HCEC 1CT (cell line): ENCODE data around the gene FAM163B.

Experiments used
- DNase-seq: peaks from one replicate; pipeline ENCODE4 v3.0.0-alpha.2; 2017

FAM163B gene

DNA sequence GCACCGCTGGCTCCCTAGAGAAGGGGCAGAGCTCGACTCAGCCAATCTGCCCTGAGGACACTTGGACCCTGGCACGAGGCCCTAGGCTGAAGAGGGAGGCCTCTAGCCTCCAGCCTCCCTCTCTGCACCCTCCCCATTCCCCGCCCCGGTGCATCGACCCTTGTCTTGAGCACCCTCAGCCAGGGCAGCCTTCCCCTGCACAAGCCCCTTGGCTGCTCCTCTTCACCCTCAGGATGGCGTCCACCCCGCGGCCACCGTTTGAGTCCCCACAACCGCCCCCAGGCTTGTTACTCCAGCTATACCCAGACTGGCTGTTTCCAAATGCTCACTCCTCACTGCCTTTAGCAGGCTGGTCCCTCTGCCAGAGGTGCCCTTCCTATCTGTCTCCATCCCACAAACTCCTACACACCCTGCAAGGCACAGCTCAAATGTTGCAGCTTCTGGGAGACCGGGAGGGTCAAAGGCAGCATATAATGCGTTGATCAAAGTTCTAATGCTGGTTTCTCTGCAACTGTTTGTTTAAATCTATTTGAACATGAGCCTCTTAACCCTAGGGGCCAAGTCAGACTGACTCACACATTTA, 6.5 kb upstream of the FAM163B start:
- DNase-seq = no peak

DNA sequence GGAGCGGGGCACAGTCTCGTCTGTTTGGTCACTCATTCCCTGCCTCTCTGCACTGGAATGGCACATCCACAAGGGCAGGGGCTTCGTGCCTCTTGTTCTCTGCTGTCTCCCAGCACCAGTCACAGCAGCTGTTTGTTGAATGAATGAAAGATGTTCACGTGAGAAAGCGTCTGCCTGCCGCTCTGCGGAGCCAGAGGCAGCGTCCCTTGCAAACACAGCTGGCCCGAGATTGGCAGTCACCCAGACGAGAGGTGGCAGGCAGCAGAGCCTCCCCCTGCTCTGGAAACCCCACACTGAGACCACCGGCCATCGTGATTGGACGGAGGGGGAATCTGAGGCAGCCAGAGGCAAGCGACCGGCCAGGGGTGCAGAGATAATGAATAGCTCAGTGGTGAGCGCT, 6.0 kb upstream of the FAM163B start:
- DNase-seq = no peak

DNA sequence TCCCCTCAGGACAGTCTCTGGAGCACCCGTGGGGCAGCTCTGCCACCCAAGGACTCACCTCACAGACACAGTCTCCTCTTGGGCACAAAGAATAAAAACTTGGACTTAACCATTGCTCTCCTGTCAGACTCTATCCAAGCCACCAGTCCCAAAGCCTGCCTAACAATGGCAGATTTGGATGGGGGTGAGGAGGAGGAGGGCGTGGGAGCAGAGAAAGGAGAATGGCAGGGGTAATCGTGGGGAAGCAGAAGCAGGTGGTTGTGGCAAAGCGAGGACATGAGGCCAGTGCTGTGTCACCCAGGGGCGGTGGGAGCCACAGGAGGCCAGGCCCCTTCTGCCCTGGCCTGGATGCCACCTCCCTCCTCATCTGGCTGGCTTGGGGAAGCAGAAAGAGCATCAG, 5.5 kb upstream of the FAM163B start:
- DNase-seq = no peak

DNA sequence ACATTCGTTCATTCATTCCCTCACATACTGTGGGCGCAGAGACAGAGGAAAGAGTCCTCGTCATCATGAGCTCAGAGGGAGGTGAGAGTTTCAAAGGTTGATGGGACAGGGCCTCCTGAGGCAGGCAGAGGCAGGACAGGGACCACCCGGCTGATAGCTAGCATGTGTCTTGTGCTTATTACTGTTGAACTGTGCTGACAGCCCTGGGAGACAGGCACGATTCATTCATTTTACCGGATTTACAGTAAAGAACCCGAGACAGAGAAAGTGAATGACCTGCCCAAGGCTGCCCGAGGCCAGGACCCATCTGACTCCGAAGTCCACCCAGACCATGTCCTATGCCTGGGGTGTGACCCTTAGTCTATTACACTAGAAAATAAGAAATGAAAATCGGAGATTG, 4.9 kb upstream of the FAM163B start:
- DNase-seq = no peak

DNA sequence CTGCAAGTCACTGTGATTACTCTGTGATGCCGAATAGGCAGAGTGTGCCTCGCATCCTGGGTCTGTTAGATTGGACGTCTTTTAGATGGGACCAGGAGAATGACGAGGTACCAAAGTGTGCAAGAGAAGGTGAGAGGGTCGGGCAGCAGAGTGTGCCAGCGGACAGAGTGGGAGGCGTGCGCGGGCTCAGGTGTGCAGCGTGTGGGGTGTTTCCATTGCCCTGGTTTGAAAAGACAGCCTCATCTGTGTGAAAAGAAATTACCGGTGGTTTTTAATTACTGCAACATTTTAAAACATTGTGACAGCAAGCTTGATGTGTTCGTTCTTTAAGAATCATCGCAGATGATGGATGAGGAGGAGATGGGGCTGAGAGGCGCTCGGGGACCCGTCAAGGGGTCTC, 4.2 kb upstream of the FAM163B start:
- no peak for DNase-seq

DNA sequence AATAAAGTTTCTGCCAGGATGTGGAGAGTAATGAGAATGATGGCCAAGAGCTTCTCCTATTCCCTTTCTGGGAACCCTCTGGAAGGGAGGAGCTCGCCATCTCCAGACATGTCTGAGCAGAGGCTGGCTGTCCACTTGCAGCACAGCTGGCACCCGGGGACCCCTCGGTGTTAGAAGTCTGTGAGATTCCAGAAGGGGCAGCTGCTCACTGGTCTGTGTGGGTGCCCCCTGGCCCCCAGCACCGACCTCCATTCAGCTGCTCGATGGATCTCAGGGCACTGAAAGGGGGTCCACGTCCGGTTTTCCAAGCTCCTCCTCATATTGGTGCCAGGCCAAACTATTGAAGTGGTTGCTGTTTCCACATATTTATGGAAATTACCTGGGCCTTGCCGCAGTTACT, 3.6 kb upstream of the FAM163B start:
- no peak for DNase-seq

DNA sequence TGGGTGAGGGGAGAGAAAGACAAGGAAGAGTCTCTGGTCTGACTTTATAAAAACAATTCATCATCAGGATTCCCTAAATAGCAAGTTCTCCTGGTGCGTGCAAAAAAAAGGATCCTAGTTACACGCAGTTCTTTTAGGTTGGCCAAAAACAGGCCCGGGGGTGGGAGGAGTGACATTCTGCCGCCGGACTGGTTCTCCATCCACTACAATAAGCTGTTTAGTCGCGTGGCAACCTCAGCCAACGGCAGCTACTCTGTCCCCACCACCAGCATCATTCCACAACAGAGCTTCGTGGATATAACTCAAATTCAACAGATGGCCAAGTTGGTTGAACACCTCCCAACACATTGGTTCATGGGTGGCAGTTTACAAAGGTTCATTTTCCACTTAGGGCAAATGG, 2.9 kb upstream of the FAM163B start:
- no peak for DNase-seq

DNA sequence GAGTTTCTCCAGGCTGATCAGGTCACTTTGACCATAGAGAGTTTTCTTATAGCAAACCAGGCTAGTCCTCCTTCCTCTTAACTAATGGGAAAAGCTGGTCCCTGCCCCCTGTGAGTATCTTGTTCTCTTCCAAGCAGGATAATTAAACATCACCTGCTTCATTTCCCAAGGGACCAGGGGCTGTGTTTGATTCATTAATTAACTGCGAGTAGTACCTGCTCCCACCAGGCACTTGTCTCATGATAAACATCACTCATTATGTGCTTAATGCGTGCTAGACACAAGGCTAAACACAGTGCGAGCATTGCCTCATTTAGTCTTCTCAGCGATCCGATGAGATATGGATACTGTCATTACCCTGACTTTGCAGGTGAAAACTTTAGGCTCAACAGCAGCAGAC, 1.7 kb upstream of the FAM163B start:
- no peak for DNase-seq

DNA sequence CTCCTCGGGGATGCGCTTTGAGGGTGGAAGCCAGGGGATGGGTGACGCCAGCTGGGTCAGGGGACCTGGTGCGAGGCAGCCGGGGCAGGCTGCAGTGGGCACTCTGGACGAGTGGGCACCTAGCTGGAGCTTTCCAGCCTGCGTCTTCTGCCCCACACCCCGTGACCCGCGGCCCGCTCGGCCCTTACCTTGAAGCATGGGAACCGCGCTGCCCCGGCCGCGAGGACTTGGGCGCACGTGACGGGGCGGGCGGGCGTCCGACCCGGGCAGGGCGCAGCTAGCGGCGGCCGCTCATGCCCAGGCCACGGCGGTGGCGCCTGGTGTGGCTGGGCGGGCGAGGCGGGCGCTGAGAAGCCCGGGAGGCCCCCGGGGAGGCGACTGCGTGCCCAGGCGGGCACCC, 300 bp downstream of the FAM163B start:
- no peak for DNase-seq

DNA sequence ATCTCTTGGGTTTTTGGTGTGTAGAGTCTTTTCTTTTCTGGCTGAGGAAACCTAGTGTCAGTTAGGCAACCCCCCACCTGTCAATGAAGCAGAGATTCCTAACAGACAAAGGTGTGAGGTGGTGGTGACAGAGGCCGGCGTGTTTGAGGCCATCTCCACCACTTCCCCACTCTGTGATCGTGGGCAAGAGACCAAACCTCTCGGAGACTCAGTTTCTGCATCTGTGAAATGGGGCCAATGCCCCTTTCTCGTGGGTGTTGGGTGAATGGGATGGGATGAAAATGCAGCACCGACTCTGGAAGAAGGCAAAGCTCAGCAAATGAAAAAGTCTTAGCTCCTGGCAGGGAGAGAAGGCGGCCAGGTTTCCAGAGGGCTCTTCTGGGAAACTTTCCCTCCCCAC, 807 bp downstream of the FAM163B start:
- DNase-seq = no peak

DNA sequence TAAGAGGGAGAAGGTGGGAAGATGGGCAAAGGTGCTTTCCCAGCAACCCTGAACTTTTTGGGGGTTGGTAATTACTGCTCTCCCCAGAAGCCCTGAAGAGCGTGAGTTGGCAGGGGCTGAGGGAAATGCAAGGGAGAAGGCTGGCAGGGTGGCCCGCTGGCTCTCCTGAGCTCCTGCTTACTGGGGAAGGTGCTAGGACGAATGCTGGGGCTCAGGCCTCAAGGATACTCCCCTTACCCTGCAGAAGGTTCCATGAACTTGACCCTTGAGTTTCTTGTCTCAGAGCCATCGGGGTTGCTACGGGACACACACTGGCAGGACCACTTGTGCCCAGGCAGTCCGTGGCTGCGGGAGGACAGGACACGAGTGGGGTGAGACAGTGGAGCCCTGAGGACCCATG, 1.2 kb downstream of the FAM163B start:
- DNase-seq = no peak

DNA sequence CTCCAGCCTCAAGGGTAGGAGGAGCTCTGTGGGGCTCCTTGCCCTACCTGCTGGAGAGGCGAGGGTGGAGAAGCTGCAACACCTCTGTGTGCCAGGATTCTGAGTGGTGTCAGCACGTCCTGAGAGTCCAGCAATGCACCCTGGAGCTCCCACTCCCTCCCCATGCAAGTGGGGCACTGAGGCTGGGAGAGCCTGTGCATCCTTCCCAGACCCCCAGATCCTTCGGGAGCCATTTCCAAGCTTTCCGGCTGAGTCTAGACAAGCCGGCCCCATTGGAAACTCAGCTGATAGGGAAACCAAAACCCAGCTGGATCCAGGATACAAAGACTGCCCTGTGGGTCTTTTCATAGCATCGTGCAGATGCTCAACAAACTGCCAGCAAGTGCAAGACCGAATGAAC, 1.8 kb downstream of the FAM163B start:
- DNase-seq = no peak

DNA sequence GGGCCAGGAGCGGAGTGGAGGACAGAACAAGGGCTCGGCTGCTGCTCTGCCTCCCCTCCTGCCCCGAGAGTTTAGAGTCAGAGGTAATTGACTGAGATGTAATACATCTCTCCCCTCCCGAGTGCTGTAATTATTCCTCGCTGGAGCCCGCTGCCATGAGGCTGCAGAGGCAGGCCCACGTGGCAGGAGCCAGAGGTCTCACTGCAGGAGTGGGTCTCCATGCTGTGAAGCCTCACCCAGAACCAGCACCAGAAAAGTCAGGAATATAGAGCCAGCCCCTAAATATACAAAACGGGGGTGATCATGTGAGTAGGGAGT, 2.5 kb downstream of the FAM163B start:
- no peak for DNase-seq

DNA sequence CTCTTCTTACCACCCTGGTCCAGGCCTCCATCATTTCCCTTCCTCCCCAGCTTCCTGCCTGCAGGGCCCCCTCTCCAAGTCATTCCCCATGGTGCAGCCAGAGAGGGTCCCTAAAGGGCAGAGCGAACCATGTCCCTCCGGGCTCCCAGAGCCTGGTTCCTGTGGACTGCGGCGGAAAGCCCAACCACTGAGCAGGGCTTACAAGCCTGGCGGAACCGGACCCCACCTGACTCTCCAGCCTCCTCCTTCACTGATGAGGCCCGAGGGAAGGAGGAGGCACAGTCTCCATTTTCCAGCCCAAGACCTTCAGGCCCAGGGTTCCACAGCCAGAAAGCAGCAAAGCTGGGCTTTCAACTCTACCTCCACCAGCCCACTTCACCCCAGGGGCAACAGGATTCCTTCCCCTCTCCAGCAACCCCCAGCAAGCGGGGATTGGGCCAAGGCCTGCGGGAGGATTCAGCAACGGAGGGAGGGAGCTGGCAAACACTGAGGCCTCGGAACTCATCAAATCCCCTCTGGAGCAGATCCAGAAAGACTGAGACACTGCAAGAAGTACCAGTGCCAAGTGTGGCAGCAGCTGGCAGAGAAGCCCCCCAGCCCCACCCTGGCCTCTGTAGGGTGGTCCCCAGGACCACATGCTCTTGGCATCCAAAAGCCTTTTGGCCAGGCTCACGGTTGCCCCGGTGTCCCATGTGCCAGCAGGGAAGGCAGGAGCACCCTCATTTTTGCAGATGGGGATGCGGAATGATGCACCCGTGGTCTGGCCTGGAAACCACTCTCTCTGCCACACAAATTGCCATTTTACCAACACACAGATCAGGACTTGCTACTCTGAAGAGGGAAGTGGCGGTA, 3.1 kb downstream of the FAM163B start:
- no peak for DNase-seq

DNA sequence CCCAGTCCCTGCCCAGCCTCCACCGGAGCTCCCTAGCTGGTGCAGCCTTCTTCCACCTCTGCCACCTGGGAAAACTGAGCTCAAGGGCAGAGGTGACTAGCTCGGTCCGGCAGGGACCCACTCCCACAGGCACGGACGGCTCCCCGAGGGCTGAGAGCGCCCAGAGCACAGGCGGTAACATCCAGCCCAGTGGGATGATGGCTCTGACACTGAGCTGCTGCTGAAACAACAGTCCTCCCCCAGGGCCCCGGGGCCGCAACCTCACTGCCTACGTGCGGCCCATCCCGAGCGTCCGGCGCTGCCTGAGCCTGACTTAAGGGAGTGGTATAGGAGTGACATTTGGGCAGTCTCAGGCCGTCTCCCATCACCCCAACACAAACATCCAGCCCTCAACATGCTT, 3.7 kb downstream of the FAM163B start:
- DNase-seq = no peak

DNA sequence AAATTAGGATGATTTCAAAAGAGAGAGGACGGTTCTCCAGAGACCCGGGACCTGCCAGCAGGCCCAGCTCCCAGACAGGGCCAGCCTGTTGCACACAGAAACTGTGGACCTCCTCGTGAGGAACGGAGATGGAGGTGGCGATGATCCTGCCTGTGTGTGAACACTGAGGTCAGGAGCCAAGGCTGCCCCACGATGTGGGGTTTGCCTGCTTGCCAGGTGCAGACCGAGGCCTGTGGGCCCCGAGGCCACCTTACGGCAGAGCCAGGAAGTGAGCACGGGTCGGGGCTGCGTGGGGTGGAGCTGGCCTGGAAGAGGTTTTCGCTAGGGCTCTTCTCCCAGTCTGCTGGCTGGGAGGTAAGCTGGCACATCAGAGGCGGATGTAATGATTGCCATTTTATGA, 4.3 kb downstream of the FAM163B start:
- DNase-seq = no peak

DNA sequence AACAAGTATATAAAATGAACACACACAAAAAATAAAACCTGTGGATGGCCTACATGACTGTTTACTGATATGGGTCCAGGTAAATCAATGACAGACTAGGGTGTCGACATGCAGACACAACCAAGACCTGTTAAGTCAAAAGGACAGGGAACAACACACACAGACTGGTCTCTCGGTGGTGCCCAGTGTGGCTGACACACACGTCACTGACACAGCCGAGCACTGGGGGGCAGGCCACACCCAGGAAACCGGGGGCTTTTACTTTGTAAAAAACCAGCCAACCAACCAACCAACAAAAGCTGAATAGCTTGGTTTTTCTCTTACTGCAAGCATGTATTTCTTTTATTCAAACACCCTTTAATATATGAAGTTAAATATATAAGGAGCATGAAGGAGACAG, 5.0 kb downstream of the FAM163B start:
- DNase-seq = no peak

DNA sequence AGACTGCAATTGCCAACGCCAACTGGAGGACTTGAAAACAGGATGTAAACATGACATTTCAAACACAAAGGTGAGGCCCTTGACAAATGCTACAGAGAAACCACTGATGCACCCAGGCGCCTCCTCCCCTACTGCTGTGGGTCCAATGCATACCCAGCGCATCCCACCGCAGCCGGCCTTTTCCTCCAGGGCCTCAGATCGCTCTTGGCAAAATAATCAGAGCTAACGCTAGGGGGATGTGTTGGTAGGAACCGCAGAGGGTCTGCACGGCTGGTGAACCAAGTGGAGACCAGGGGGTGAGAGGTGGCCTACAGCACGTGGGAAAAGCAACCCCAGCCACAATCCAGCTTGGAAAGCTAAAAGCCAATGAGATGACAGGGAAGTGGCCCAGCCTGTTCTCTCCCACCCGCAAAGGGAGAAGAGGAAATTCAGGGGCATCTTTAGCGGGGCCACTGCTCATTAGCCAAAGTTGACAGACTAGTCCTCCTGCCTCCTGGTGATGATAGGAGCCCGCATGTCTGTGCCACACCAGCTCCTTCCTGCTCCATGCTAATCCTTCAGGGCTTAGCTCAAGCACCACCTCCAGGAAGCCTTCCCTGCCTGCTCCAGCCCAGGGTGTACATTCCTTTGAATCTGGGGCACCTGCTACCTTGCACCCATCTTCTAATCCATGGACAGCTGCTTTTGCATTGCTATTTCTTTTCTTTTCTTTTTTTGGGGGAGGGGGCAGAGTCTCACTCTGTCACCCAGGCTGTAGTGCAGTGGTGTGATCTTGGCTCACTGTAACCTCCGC, 5.9 kb downstream of the FAM163B start:
- no peak for DNase-seq

DNA sequence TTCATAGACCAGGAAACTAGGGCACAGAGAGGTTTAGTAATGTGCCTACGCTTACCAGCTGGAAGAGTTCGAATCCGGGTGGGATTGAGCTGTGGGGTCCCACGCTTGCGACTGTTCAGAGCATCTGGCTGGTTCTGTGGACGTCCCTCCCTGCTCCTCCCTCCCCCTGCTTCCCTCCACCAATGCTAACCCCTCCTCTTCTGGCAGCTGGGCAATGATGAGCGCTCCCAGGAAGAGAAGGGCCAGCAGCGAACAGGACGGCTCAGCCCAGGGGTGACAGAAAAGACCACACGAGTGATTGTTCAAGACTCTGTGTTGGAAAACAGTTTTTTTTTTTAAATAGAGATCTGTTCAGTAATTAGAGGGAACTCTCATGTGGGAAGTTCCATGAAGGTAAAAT, 6.9 kb downstream of the FAM163B start:
- no peak for DNase-seq

DNA sequence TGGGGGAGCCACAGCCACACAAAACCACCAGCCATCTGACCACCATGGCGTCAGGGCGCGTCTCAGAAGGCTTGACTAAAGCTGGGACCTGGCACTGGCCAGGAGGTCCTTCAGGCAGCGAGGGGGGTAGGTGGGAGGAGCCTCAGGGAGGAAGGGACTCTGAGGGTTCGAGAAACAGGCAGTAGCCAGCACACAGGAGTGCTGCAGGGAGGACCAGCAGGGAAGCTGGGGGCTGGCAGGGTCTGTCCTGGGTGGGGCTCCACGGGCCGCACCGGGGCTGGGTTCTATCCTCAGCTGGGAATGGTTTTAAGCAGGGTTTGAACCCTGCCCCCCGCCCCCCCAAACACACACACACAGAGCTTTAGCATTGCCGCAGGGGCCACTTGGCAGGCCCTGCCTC, 7.4 kb downstream of the FAM163B start:
- DNase-seq = no peak

DNA sequence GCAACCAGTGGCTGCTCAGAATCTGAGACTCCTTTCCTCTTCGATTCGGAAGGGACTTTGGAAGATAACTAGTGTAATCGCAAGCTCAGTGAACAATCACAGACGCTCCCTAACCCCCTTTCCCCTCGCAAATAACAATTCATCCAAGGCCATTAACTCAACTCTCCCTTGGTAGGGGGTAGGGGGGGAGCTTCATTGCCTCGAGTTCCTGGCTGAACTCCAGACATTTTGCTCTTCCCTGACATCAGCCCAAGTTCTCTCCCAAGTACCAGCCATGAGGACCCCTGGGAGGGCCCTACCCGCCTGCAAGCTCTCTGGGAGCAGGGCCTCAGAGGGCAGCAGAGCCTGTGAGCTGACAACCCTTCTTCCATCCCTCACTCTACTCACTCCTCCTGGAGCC, 8.4 kb downstream of the FAM163B start:
- DNase-seq = no peak

DNA sequence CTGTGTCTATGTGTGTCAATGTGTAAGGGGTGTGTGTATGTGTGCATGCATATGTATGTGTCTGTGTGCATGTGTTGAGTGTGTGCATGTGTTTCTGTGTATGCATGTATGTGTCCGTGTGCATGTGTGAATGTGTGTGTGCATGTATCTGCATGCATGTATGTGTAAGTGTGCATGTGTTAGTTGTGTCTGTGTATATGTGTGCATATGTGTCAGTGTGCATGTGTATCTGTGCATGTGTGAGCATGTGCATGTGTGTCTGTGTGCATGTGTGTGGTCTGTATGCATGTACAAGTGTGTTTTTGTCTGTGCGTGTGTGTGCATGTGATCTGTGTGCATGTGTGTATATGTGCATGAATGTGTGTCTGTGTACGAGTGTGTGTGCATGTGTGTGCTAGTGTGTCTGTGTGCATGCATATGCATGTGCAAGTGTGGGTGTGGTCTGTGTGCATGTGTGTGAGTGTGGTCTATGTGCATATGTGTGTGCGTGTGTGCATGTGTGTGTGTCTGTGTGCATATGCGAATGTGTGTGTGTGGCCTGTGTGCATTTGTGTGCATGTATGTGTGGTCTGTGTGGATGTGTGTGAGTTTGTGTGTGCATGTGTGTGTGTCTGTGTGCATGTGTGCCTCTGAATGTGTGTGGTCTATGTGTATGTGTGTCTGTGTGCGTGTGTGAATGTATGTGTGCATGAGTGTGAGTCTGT, 9.6 kb downstream of the FAM163B start:
- DNase-seq = no peak

DNA sequence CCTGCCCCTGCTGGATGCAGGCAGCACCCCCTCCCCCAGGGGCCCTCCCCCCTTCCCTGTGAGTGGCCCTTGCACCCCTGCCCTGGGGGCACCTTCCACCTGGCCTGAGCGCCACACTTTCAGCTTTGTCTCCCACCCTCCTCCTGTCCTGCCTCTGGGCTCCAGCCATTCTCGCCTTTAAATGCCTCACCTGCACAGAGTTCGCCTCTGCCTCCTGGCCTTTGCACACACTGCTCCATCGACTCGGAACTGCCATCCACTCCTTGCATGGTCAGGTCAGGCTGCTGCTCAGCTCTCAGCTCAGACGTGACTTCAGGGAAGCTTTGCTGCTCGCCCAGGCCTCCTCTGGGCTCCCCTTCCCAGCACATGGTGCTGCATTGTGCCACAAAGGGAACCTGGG, 10.2 kb downstream of the FAM163B start:
- DNase-seq = no peak
